Prostate gland (tissue), 2 donors: ENCODE measurements around the gene FMO5.

Source experiments
- CTCF ChIP-seq, 4 experiments: fragments of 200-600 bp in 2 of 4; fragments of 450-650 bp in 2 of 4; sonication (generic) in 2 of 4; IDR thresholded peaks; 1 replicate in 3 of 4; 2 replicates in 1 of 4; pipeline ENCODE4 v1.5.1; 2016 to 2019; ENCODE audit warnings: antibody characterized with exemption in 4 of 4, mild to moderate bottlenecking in 2 of 4, moderate library complexity in 2 of 4
- POLR2AphosphoS5 ChIP-seq: sonication (generic); formaldehyde crosslinking; IDR thresholded peaks from one replicate; pipeline ENCODE4 v1.6.1; 2017; ENCODE audit warnings: antibody characterized with exemption

- no peak for TF ChIP-seq CTCF (IDR thresholded peaks at IDR 0.05)
- TF ChIP-seq POLR2AphosphoS5: no peak
Observed at GRCh38 chr1:147260956-147261355, 35.8 kb upstream of the FMO5 start.
